ENCODE measurements around the gene DUSP15.

DUSP15 gene

DNA sequence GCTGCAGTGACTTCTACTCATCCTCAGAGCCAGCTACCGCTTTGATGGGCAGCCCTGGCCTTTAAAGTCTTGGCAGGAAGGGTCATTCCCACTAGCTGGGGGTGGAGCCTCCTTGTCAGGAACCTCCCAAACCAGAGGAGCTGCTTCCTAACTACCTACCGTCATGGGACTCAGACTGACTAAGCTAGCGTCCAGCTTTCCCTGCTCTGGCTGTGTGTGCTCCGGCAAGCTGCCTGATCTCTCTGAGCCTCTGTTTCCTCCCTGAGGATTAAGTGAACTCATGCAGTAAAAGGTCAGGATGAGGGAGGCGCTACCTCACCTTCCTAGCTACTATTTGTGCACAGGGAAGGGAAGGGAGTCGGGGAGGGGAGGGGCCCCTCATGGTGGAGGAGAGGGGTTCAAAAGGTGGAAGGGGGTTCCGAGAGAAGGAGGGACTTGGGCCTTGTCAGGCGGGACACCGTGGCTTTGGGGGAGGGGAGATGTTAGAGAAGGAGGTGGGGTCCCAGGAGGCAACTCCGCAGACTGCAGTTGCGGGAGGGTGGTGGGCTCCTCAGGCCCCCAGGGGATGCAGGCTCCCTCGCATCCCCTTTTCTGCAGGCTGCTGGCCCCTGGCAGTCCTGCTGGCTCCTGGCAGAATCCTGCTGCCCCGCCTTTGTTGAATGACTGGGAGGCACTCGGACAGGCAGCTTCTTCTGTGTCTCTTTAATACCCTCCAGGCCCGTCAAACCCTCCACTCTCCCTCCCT lies 9.8 kb downstream of the DUSP15 start:
- no peak for DNase-seq (ENCODE audit: low read depth)

GRCh38 chr20:31859998-31860380 lies 10.3 kb downstream of the DUSP15 start:
- DNase-seq (ENCODE audit: low read depth) = no peak

- DNase-seq (ENCODE audit: low read depth) = no peak
These were observed 10.9 kb downstream of the DUSP15 start for GRCh38 chr20:31859266-31859997.

GRCh38 chr20:31858760-31859083 lies 11.6 kb downstream of the DUSP15 start:
- no peak for DNase-seq (ENCODE audit: low read depth)

- DNase-seq (ENCODE audit: low read depth) = no peak
These were observed 12.2 kb downstream of the DUSP15 start for GRCh38 chr20:31857861-31858759.

DNA sequence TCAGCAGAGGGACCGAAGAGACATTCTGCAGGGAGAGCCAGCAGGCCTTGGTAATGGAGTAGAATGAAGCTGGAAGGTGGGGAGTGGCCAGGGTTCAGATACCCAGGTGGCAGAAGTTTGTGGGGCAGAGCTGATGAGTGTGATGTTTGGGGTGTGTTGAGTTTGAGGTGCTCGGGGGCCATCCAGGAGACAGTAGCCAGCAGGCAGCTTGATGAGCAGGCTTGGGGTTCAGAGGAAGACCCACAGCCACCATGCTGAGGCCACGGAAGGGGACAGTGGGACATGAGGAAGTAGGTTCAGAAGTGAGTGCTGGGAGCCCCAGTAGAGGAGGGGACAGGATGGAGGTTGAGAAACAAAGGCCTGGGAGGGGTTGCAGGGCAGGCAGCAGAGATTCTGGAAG lies 13.8 kb downstream of the DUSP15 start:
- DNase-seq (ENCODE audit: low read depth) = no peak

DNA sequence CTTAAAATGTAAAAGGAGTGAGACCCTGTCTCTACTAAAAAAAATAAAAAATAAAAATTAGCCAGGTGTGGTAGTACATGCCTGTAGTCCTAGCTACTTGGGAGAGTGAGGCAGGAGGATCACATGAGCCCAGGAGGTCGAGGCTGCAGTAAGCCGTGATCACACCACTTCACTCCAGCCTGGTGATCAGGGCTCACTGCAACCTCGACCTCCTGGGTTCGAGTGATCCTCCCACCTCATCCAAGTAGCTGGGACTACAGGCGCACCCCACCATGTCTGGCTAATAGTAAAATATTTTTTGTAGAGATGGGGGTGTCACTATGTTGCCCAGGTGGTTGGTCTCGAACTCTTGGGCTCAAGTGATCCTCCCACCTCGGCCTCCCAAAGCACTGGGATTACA lies 16.8 kb downstream of the DUSP15 start:
- no peak for DNase-seq (ENCODE audit: low read depth)

DNA sequence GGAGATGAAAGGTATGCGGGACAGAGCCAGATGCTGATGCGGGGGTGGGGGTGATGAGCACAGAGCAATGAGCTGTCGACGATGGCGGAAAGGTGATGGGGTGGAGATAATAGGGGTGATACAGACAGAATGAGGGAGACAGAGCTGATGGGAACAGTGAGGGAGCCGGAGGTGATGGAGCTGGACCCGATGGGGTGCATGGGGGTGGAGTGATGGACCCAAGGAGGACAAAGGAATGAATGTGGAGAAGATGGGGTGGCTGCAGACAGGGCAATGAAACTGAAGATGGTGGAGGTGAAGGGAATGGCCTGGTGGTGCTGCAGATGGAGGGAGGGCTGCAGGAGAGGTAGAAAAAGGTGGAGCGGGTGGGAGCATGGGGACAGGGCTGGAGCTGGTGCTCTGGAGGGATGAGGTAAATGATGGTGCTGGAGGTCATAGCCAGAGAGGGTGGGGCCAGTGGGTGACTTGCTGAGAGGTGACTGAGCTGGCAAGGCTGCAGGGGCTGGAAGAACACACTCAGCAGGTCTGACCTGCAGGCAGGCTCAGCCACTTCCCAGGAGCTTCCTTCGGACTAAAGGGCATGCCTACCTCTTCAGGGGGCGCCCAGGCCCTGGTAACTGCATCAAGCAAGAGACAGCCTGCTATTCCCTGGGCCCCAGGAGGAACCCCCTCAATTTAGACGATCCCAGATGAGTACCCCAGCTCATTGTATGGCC lies 18.9 kb downstream of the DUSP15 start:
- no peak for DNase-seq (ENCODE audit: low read depth)

GRCh38 chr20:31849306-31849930 lies 20.9 kb downstream of the DUSP15 start:
- DNase-seq (ENCODE audit: low read depth) = no peak

- no peak for DNase-seq (ENCODE audit: low read depth)
These were observed 22.0 kb downstream of the DUSP15 start for GRCh38 chr20:31848088-31848999.

- no peak for DNase-seq (ENCODE audit: low read depth)
These were observed 23.6 kb downstream of the DUSP15 start for GRCh38 chr20:31846793-31847138.

DNA sequence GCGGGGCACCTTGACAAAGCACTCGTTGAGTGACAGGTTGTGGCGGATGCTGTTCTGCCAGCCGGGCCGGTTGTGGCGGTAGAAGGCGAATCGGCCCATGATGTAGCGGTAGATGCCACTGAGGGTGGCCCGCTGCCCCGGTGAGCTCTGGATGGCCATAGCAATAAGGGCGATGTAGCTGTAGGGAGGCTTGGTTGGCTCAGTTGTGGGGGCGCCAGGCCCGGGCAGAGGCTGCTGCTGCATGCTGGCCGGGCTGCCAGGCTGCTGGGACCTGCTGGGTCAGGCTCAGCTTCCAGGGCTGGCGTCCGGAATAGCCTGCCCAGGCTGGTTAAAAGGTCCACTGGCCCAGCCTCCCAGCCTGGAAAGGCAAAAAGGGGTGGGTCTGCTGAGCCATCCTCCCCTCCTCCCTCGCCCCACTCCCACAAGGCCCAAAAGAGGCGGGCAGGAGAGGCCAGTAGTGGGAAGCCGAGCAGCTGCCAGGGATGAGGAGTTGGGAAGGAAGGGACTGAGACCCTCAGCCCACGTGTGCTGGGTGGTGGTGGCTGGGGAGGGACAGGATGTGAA lies 24.9 kb downstream of the DUSP15 start, which contains the start of gene FOXS1:
Gene FOXS1 (minus strand): TSS at position 305 of the 564 bp plus-strand sequence. CDS start 62 bp downstream, at position 243.
- DNase-seq (ENCODE audit: low read depth) = no peak

DNA sequence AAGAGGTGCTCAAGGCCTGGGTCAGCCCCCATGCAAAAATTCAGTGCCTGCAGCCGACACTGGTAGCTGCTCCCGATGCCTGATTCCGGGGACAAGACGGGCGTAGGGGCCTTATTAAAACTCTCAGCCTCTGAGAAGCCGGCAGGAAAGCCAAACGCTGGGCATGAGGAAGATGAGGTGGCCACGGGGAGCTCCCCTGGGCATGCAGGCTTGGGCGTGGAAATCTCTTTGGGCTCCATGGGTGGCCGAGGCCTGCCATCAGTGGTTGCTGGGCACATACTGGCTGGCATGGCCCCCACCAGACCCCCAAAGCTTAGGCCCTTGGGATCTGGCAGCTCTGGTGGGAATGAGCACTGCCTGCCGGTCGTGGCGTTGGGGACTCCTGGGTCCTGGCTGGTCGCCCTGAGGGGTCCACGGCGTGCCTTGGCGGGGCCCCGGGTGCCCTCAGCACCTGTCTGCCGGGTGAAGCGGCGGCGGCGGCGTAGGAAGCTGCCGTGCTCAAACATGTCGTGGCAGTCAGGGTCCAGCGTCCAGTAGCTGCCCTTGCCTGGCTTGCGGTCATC lies 25.5 kb downstream of the DUSP15 start:
- no peak for DNase-seq (ENCODE audit: low read depth)

DNA sequence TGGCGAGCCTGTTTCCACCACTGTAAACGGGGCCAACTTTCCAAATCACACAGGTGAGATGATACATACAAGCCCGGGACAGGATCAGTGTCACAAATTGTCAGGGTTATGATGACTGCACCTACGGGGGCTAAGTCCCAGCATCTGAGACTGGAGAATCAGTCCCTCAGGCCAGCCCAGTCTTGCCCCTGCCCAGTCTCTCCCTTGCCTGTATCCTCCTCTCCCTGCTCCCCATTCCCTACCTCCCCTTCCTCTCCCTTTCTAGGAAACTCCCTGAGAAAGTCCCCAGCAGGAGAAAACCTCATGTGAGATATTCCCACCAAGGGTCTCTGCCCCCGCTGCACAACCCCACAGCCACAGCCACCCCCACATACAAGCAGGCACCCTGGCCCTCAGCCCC lies 26.4 kb downstream of the DUSP15 start:
- no peak for DNase-seq (ENCODE audit: low read depth)

- DNase-seq (ENCODE audit: low read depth) = no peak
These were observed 27.0 kb downstream of the DUSP15 start for GRCh38 chr20:31843288-31843687.

GRCh38 chr20:31842471-31843157 lies 27.7 kb downstream of the DUSP15 start:
- DNase-seq (ENCODE audit: low read depth) = no peak

GRCh38 chr20:31841928-31842327 lies 28.4 kb downstream of the DUSP15 start:
- no peak for DNase-seq (ENCODE audit: low read depth)

- DNase-seq (ENCODE audit: low read depth) = no peak
These were observed 29.2 kb downstream of the DUSP15 start for GRCh38 chr20:31840906-31841816.

Measured in stimulated activated CD8-positive, alpha-beta memory T cell treated with anti-CD3 and anti-CD28 coated beads, Interleukin-4, amount 100 ng/mL, for 24 hours (primary cell).